SK-N-MC (cell line): ENCODE data around the gene MT1B.

Source experiments
- EZH2 ChIP-seq: fragments of 200-600 bp; sonication (generic); IDR thresholded peaks from one replicate; pipeline ENCODE4 v1.6.1; 2017; ENCODE audit warnings: antibody characterized with exemption
- POLR2AphosphoS5 ChIP-seq: IDR thresholded peaks from 2 replicates; pipeline ENCODE4 v1.6.1; 2012; ENCODE audit warnings: mild to moderate bottlenecking, low read depth, low read length, borderline replicate concordance

- TF ChIP-seq POLR2AphosphoS5 (no peak), EZH2 (no peak)
These were observed 40.3 kb upstream of the MT1B start for GRCh38 chr16:56611281-56611833.
